Activated naive CD4-positive, alpha-beta T cell treated with anti-CD3 and anti-CD28 coated beads for 36 hours (primary cell): ENCODE data around the gene EBLN1. TPM values are rescaled to one million over a fixed set of nuclear protein-coding genes. Genes with fewer than 3 reads are reported as not detected.
A peak's percentile ranks its signal among the peaks of the same experiment; 100 is the strongest.
"Not testable (repeated sequence)": the region's sequence is repeated elsewhere in the genome, so short reads cannot be mapped to it uniquely, and the experiment has no call there.

Source experiments
- CTCF ChIA-PET: fragments of 350-600 bp; sonication (Branson Sonifier 250); formaldehyde crosslinking; loops from one replicate; lab custom pipeline; 2021; ENCODE audit warnings: antibody characterized with exemption; lab: Charles Lee
- DNase-seq: peaks from one replicate; pipeline ENCODE4 v3.0.0-alpha.2; 2020
- H3K27ac Mint-ChIP-seq: one replicate; pipeline ENCODE4 v1.8.0; 2021; ENCODE audit warnings: mild to moderate bottlenecking, mixed read lengths
- H3K27me3 Mint-ChIP-seq: one replicate; pipeline ENCODE4 v1.8.0; 2021; ENCODE audit warnings: low read depth, mixed read lengths
- H3K36me3 Mint-ChIP-seq: one replicate; pipeline ENCODE4 v1.8.0; 2021; ENCODE audit warnings: low read depth, mixed read lengths
- H3K4me1 Mint-ChIP-seq: one replicate; pipeline ENCODE4 v1.8.0; 2021; ENCODE audit warnings: low read depth, mixed read lengths
- H3K4me3 Mint-ChIP-seq: one replicate; pipeline ENCODE4 v1.8.0; 2021; ENCODE audit warnings: mild to moderate bottlenecking, moderate library complexity, mixed read lengths
- H3K9me3 Mint-ChIP-seq: one replicate; pipeline ENCODE4 v1.8.0; 2021; ENCODE audit warnings: mixed read lengths
- intact Hi-C: fragments of 100-400 bp; cut with micrococcal nuclease; formaldehyde crosslinking; loops from one replicate; pipeline ENCODE4 v1.15.1; 2023
- total RNA-seq, 2 experiments: library from RNA; stranded (reverse); gene quantifications; one replicate each; pipeline ENCODE4 v1.2.3, GENCODE V29; 2021

EBLN1 gene
- total RNA-seq, 2 experiments from 2014 or later = not detected

- intact Hi-C loops = loop anchor here (1.0 to 10.0 kb wide), 3 partner anchors 8 to 498 kb away; no protein-coding TSS in a partner anchor
- H3K36me3 Mint-ChIP-seq = no peaks in the 10 kb centered on the region
- no peak overlapping the region for H3K4me3 Mint-ChIP-seq
- H3K4me1 Mint-ChIP-seq = peaks cover 18% of the 10 kb centered on the region
- peak; percentile 58 for DNase-seq
- peak overlapping the region; percentile 32 for H3K27ac Mint-ChIP-seq
- H3K9me3 Mint-ChIP-seq = no peaks in the 10 kb centered on the region
- CTCF ChIA-PET = no interaction called here
- H3K27me3 Mint-ChIP-seq = no peaks in the 10 kb centered on the region
Measured at GRCh38 chr10:22222236-22223190, 4.7 kb upstream of the EBLN1 start.

- Mint-ChIP-seq H3K4me3 (no peak overlapping the region), H3K27me3 (no peaks in the 10 kb centered on the region), H3K36me3 (no peaks in the 10 kb centered on the region), H3K4me1 (peaks cover 18% of the 10 kb centered on the region), H3K9me3 (no peaks in the 10 kb centered on the region), H3K27ac (no peak overlapping the region)
- DNase-seq = no peak
- intact Hi-C loops = no loop called here
- CTCF ChIA-PET = no interaction called here
Measured at GRCh38 chr10:22219308-22219707, 1.5 kb upstream of the EBLN1 start.

GRCh38 chr10:22218448-22218847, 633 bp upstream of the EBLN1 start:
- Mint-ChIP-seq H3K27me3 (no peaks in the 10 kb centered on the region), H3K4me3 (no peak overlapping the region), H3K9me3 (no peaks in the 10 kb centered on the region), H3K4me1 (peaks cover 18% of the 10 kb centered on the region), H3K36me3 (no peaks in the 10 kb centered on the region), H3K27ac (no peak overlapping the region)
- intact Hi-C loops = no loop called here
- no peak for DNase-seq
- CTCF ChIA-PET = no interaction called here

- H3K27me3 Mint-ChIP-seq, H3K27ac Mint-ChIP-seq, DNase-seq, CTCF ChIA-PET, intact Hi-C loops, H3K4me1 Mint-ChIP-seq, H3K4me3 Mint-ChIP-seq, H3K9me3 Mint-ChIP-seq, H3K36me3 Mint-ChIP-seq: not testable (repeated sequence)
Measured at GRCh38 chr10:22217084-22217483, 731 bp downstream of the EBLN1 start.

GRCh38 chr10:22210267-22210666, 7.5 kb downstream of the EBLN1 start:
- intact Hi-C loops = no loop called here
- Mint-ChIP-seq H3K9me3 (no peaks in the 10 kb centered on the region), H3K27ac (no peak overlapping the region), H3K36me3 (no peaks in the 10 kb centered on the region), H3K27me3 (peaks cover 13% of the 10 kb centered on the region), H3K4me1 (no peaks in the 10 kb centered on the region), H3K4me3 (no peak overlapping the region)
- no peak for DNase-seq
- CTCF ChIA-PET = interaction anchor here (0.6 kb wide), 1 partner anchor 202 kb away, joined by 3 read pairs; no protein-coding TSS in a partner anchor

- no peaks in the 10 kb centered on the region for H3K4me1 Mint-ChIP-seq
- intact Hi-C loops = no loop called here
- H3K36me3 Mint-ChIP-seq = no peaks in the 10 kb centered on the region
- H3K27me3 Mint-ChIP-seq = no peaks in the 10 kb centered on the region
- H3K4me3 Mint-ChIP-seq = no peak overlapping the region
- H3K9me3 Mint-ChIP-seq = no peaks in the 10 kb centered on the region
- no peak overlapping the region for H3K27ac Mint-ChIP-seq
- CTCF ChIA-PET = interaction anchor here (0.7 kb wide), 1 partner anchor 19 kb away, joined by 3 read pairs; no protein-coding TSS in a partner anchor
- no peak for DNase-seq
Measured at GRCh38 chr10:22193945-22194344, 23.9 kb downstream of the EBLN1 start.

- H3K27me3 Mint-ChIP-seq = peaks cover 12% of the 10 kb centered on the region
- no peaks in the 10 kb centered on the region for H3K36me3 Mint-ChIP-seq
- H3K4me3 Mint-ChIP-seq = no peak overlapping the region
- peaks cover 5% of the 10 kb centered on the region for H3K9me3 Mint-ChIP-seq
- no peaks in the 10 kb centered on the region for H3K4me1 Mint-ChIP-seq
- no peak for DNase-seq
- intact Hi-C loops = no loop called here
- no peak overlapping the region for H3K27ac Mint-ChIP-seq
- CTCF ChIA-PET = interaction anchor here (1.6 kb wide), 1 partner anchor 17 kb away, joined by 3 read pairs; no protein-coding TSS in a partner anchor
Measured at GRCh38 chr10:22185586-22185985, 32.2 kb downstream of the EBLN1 start.

GRCh38 chr10:22183771-22184461, 33.9 kb downstream of the EBLN1 start:
- intact Hi-C loops = no loop called here
- no peak for DNase-seq
- Mint-ChIP-seq H3K27ac (no peak overlapping the region), H3K27me3 (peaks cover 13% of the 10 kb centered on the region), H3K9me3 (peaks cover 10% of the 10 kb centered on the region), H3K36me3 (no peaks in the 10 kb centered on the region), H3K4me3 (no peak overlapping the region), H3K4me1 (no peaks in the 10 kb centered on the region)
- CTCF ChIA-PET = interaction anchor here (1.6 kb wide), 1 partner anchor 15 kb away, joined by 3 read pairs; no protein-coding TSS in a partner anchor

- intact Hi-C loops = no loop called here
- peaks cover 13% of the 10 kb centered on the region for H3K27me3 Mint-ChIP-seq
- peaks cover 10% of the 10 kb centered on the region for H3K9me3 Mint-ChIP-seq
- no peak overlapping the region for H3K27ac Mint-ChIP-seq
- no peaks in the 10 kb centered on the region for H3K4me1 Mint-ChIP-seq
- no peak overlapping the region for H3K4me3 Mint-ChIP-seq
- H3K36me3 Mint-ChIP-seq = no peaks in the 10 kb centered on the region
- no peak for DNase-seq
- CTCF ChIA-PET = no interaction called here
Measured at GRCh38 chr10:22180724-22181123, 37.1 kb downstream of the EBLN1 start.

GRCh38 chr10:22174442-22174841, 43.4 kb downstream of the EBLN1 start:
- H3K9me3 Mint-ChIP-seq = peaks cover 5% of the 10 kb centered on the region
- peaks cover 6% of the 10 kb centered on the region for H3K4me1 Mint-ChIP-seq
- H3K27ac Mint-ChIP-seq = no peak overlapping the region
- CTCF ChIA-PET = no interaction called here
- no peak for DNase-seq
- H3K4me3 Mint-ChIP-seq = no peak overlapping the region
- H3K27me3 Mint-ChIP-seq = peaks cover 10% of the 10 kb centered on the region
- intact Hi-C loops = no loop called here
- H3K36me3 Mint-ChIP-seq = peaks cover 2% of the 10 kb centered on the region

- H3K36me3 Mint-ChIP-seq = peaks cover 2% of the 10 kb centered on the region
- H3K9me3 Mint-ChIP-seq = peaks cover 8% of the 10 kb centered on the region
- CTCF ChIA-PET = no interaction called here
- H3K27ac Mint-ChIP-seq = no peak overlapping the region
- no peak overlapping the region for H3K4me3 Mint-ChIP-seq
- peaks cover 10% of the 10 kb centered on the region for H3K27me3 Mint-ChIP-seq
- no peak for DNase-seq
- intact Hi-C loops = no loop called here
- H3K4me1 Mint-ChIP-seq = peaks cover 14% of the 10 kb centered on the region
Measured at GRCh38 chr10:22171131-22171530, 46.7 kb downstream of the EBLN1 start.

- H3K36me3 Mint-ChIP-seq = peaks cover 2% of the 10 kb centered on the region
- H3K9me3 Mint-ChIP-seq = peaks cover 8% of the 10 kb centered on the region
- peaks cover 14% of the 10 kb centered on the region for H3K4me1 Mint-ChIP-seq
- intact Hi-C loops = no loop called here
- H3K27me3 Mint-ChIP-seq = peaks cover 10% of the 10 kb centered on the region
- H3K27ac Mint-ChIP-seq = no peak overlapping the region
- DNase-seq = no peak
- no peak overlapping the region for H3K4me3 Mint-ChIP-seq
- CTCF ChIA-PET = no interaction called here
Measured at GRCh38 chr10:22170582-22170981, 47.2 kb downstream of the EBLN1 start.
